ENCODE data around the gene PKIG. TPM values are rescaled to one million over a fixed set of nuclear protein-coding genes. Genes with fewer than 3 reads are reported as not detected.

The PKIG gene
- total RNA-seq, 1 experiment from 2014 or later, result 66.3 TPM

GRCh38 chr20:44624152-44624551 is 41.8 kb downstream of the PKIG start:
- Histone ChIP-seq H3K9me3 (ENCODE audit: control insufficient read depth, insufficient read depth, low read depth, low read length) (no peaks in the 10 kb centered on the region), H3K27ac (ENCODE audit: low read length) (no peak overlapping the region), H3K4me1 (ENCODE audit: control insufficient read depth, insufficient read depth, low read length) (no peaks in the 10 kb centered on the region), H3K36me3 (ENCODE audit: control insufficient read depth, insufficient read depth, low read length) (peaks cover 4% of the 10 kb centered on the region; the same call in 1 of the 2 replicates), H3K27me3 (ENCODE audit: control insufficient read depth, insufficient read depth, low read length) (no peaks in the 10 kb centered on the region), H3K4me3 (ENCODE audit: low read depth in 2 of 2, low read length in 2 of 2) (no peak overlapping the region)
- ATAC-seq, result no peak
- DNase-seq (ENCODE audit: low read depth, low spot score), result no peak
- in situ Hi-C loops (cut with HindIII; ENCODE audit: low pct_unique_long_range_greater_than_20kb, low sequenced_read_pairs) (no loop called here), intact Hi-C loops (cut with micrococcal nuclease; ENCODE audit: unreplicated experiment) (no loop called here)
- BruUV-seq (replicated peaks), result no TSS peak
- POLR2A ChIA-PET, result no interaction called here
- no peak for TF ChIP-seq TCF7L2 (IDR thresholded peaks at IDR 0.05; ENCODE audit: low read depth, low read length)
- no peak for TF ChIP-seq POLR2AphosphoS5 (IDR thresholded peaks at IDR 0.05; ENCODE audit: low read depth, low read length)
- TF ChIP-seq CTCF (IDR thresholded peaks at IDR 0.05), result no peak
- TF ChIP-seq REST (IDR thresholded peaks at IDR 0.05; ENCODE audit: insufficient read depth in 1 of 2, low read depth in 2 of 2, low read length in 1 of 2), result no peak
- CTCF ChIA-PET, result no interaction called here

GRCh38 chr20:44624743-44625271 is 42.4 kb downstream of the PKIG start:
- Histone ChIP-seq H3K4me3 (ENCODE audit: low read depth in 2 of 2, low read length in 2 of 2) (no peak overlapping the region), H3K27ac (ENCODE audit: low read length) (no peak overlapping the region), H3K27me3 (ENCODE audit: control insufficient read depth, insufficient read depth, low read length) (no peaks in the 10 kb centered on the region), H3K9me3 (ENCODE audit: control insufficient read depth, insufficient read depth, low read depth, low read length) (no peaks in the 10 kb centered on the region), H3K4me1 (ENCODE audit: control insufficient read depth, insufficient read depth, low read length) (no peaks in the 10 kb centered on the region), H3K36me3 (ENCODE audit: control insufficient read depth, insufficient read depth, low read length) (peaks cover 4% of the 10 kb centered on the region; the same call in 1 of the 2 replicates)
- no peak for TF ChIP-seq POLR2AphosphoS5 (IDR thresholded peaks at IDR 0.05; ENCODE audit: low read depth, low read length)
- no TSS peak for BruUV-seq (replicated peaks)
- intact Hi-C loops (cut with micrococcal nuclease; ENCODE audit: unreplicated experiment) (no loop called here), in situ Hi-C loops (cut with HindIII; ENCODE audit: low pct_unique_long_range_greater_than_20kb, low sequenced_read_pairs) (no loop called here)
- ATAC-seq, result no peak
- ChIA-PET CTCF (no interaction called here), POLR2A (no interaction called here)
- DNase-seq (ENCODE audit: low read depth, low spot score), result no peak

GRCh38 chr20:44625361-44625760 is 43.0 kb downstream of the PKIG start:
- no peaks in the 10 kb centered on the region for H3K27me3 ChIP-seq (ENCODE audit: control insufficient read depth, insufficient read depth, low read length)
- no peak overlapping the region for H3K4me3 ChIP-seq (ENCODE audit: low read depth in 2 of 2, low read length in 2 of 2)
- CTCF ChIA-PET, result no interaction called here
- ATAC-seq, result no peak
- H3K4me1 ChIP-seq (ENCODE audit: control insufficient read depth, insufficient read depth, low read length), result no peaks in the 10 kb centered on the region
- intact Hi-C loops (cut with micrococcal nuclease; ENCODE audit: unreplicated experiment), result no loop called here
- no peaks in the 10 kb centered on the region for H3K9me3 ChIP-seq (ENCODE audit: control insufficient read depth, insufficient read depth, low read depth, low read length)
- no peak for TF ChIP-seq CTCF (IDR thresholded peaks at IDR 0.05)
- no peak for TF ChIP-seq POLR2AphosphoS5 (IDR thresholded peaks at IDR 0.05; ENCODE audit: low read depth, low read length)
- TF ChIP-seq REST (IDR thresholded peaks at IDR 0.05; ENCODE audit: insufficient read depth in 1 of 2, low read depth in 2 of 2, low read length in 1 of 2), result no peak
- TF ChIP-seq SIN3A (IDR thresholded peaks at IDR 0.05; ENCODE audit: borderline replicate concordance, insufficient read depth, low read depth, low read length), result no peak
- TF ChIP-seq TCF7L2 (IDR thresholded peaks at IDR 0.05; ENCODE audit: low read depth, low read length), result no peak
- no peak overlapping the region for H3K27ac ChIP-seq (ENCODE audit: low read length)
- POLR2A ChIA-PET, result no interaction called here
- DNase-seq (ENCODE audit: low read depth, low spot score), result no peak
- in situ Hi-C loops (cut with HindIII; ENCODE audit: low pct_unique_long_range_greater_than_20kb, low sequenced_read_pairs), result no loop called here
- BruUV-seq (replicated peaks), result no TSS peak
- H3K36me3 ChIP-seq (ENCODE audit: control insufficient read depth, insufficient read depth, low read length), result peaks cover 4% of the 10 kb centered on the region; the same call in 1 of the 2 replicates

Measured in Panc1 (cell line).